Measurements from ENCODE around the gene SCO2.

Gene SCO2

DNA sequence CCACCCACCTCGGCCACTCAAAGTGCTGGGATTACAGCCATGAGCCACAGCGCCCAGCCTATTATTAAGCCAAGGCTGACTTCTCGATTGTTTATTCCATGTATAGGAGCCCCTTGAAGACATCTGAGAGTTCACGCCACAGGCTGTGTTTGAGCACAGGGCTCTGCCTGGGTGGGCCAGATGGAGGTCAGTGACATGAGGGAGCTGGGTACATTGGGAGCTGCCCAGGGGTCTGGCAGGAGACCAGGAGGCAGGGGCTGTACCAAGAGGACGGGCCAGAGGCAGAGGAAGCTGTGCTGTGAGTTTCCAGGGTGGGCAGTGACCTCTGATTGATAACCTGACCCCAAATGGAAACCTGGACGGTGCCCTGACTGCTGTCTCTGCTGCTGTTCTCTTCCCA, 23.3 kb downstream of the SCO2 start:
- Histone ChIP-seq H3K9me3 (no peaks in the 10 kb centered on the region), H3K27me3 (ENCODE audit: low read depth) (no peaks in the 10 kb centered on the region), H3K4me3 (no peak overlapping the region), H3K36me3 (replicated peaks) (peaks cover 29% of the 10 kb centered on the region), H3K4me1 (peaks cover 5% of the 10 kb centered on the region; the same call in 1 of the 2 replicates)
- DNase-seq (ENCODE audit: low spot score in 2 of 2), result no peak
- in situ Hi-C loops (cut with MboI; ENCODE audit: low sequenced_read_pairs), result no loop called here

DNA sequence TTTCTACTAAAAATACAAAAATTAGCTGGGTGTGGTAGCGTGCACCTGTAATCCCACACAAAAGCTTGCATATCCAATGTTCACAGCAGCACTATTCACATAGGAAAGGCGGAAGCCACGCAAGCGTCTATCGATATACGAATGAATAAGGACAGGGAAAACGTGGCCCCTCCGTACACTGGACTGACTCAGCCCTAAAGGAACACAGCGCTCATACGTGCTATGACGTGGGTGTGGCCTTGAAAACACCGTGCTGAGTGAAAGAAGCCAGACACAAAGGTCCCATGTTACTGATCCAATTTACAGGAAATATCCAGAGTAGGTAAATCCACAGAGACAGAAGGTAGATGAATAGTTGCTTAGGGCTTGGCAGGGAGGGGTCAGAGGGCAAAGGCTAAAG, 24.9 kb downstream of the SCO2 start:
- Histone ChIP-seq H3K4me3 (no peak overlapping the region), H3K4me1 (peaks cover 5% of the 10 kb centered on the region; the same call in 1 of the 2 replicates), H3K36me3 (replicated peaks) (peaks cover 21% of the 10 kb centered on the region), H3K9me3 (no peaks in the 10 kb centered on the region), H3K27me3 (ENCODE audit: low read depth) (no peaks in the 10 kb centered on the region)
- no peak for DNase-seq (ENCODE audit: low spot score in 2 of 2)
- in situ Hi-C loops (cut with MboI; ENCODE audit: low sequenced_read_pairs), result no loop called here

DNA sequence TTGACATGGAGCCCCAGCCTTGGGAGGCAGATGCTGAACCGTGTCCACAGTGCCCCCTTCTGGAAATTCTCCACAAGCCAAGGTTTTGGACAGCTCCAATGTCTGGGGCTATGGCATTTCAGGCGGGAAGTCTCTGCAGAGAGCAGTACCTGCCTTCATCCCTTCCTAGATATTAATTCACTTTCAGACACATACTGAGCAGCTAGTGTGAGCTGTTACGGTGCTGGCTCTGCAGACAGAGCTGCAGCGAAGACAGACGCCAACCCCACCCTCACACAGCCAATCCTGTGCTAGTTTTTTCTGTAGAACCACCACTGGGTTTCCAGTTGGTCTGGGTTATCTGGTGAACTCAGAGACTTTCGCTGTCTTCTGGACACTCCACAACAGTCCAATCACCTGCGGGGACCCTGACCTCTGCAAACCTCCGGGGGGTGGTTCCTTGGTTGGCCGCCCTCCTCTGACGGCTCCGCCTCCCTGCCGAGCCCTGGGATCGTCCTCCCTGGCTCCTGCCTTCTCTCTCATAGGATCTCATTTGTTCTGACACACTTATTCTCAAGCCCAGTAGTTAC, 27.0 kb downstream of the SCO2 start:
- H3K36me3 ChIP-seq (replicated peaks), result peaks cover 8% of the 10 kb centered on the region; the same call in 1 of the 2 replicates
- no peaks in the 10 kb centered on the region for H3K27me3 ChIP-seq (ENCODE audit: low read depth)
- peak; percentile 51 to 84 for DNase-seq (ENCODE audit: low spot score in 2 of 2)
- H3K9me3 ChIP-seq, result no peaks in the 10 kb centered on the region
- no peak overlapping the region for H3K4me3 ChIP-seq
- peaks cover 5% of the 10 kb centered on the region; the same call in 1 of the 2 replicates for H3K4me1 ChIP-seq
- in situ Hi-C loops (cut with MboI; ENCODE audit: low sequenced_read_pairs), result no loop called here

DNA sequence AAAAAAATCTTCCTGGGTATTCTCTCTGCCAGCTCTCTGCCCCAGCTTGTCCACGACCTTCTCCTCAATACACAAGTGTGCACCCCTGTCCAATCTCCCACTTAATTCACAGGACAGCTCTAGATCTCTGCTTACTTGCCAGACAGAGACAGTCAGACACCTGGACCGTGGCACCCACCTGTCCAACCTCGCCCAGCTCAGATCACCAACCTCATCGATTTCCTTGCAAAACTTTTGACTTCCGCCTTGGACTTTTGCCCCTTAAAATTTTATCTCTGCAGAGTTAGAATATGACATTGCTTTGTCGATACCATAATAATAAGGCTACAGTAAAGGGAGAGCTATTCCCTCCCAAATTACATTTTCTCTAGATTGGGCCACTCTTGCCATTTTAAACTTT, 28.3 kb downstream of the SCO2 start:
- DNase-seq (ENCODE audit: low spot score in 2 of 2), result no peak
- peaks cover 5% of the 10 kb centered on the region; the same call in 1 of the 2 replicates for H3K4me1 ChIP-seq
- no peaks in the 10 kb centered on the region for H3K9me3 ChIP-seq
- in situ Hi-C loops (cut with MboI; ENCODE audit: low sequenced_read_pairs), result no loop called here
- no peaks in the 10 kb centered on the region for H3K36me3 ChIP-seq (replicated peaks)
- no peaks in the 10 kb centered on the region for H3K27me3 ChIP-seq (ENCODE audit: low read depth)
- H3K4me3 ChIP-seq, result no peak overlapping the region

DNA sequence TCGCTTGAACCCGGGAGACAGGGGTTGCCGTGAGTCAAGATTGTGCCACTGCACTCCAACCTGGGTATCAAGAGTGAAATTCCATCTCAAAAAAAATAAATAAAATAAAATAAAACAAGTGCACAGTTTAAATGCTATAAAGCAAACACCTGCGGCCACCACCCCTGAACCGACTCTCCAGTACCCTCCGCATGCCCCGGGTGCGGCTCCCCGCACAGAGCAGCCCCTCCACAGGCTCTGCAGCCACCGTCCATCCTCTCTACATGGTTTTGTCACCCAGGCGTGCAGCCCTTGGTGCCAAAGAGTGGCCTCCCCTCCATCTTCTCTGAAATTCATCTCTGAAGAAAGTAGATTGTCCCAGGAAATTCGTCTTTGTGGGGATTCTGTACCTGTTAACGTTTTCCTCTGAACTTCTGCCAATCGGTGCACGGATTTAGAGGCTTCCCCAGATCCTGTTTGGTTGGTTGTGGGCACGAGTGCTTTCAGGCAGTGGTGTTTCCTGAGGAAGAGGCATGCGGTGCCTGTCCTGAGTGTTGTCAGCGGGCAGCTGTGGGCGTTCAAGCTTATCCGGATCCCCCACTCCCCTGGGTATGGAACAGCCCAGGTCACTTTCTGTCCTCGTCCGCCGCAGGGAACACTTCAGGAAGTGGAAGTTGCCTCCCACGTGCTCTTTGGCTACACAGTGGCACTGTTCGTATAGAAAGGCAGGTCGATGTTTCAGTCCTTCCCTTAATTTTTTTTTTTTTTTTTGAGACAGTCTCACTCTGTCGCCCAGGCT, 34.7 kb downstream of the SCO2 start:
- no peaks in the 10 kb centered on the region for H3K4me1 ChIP-seq

DNA sequence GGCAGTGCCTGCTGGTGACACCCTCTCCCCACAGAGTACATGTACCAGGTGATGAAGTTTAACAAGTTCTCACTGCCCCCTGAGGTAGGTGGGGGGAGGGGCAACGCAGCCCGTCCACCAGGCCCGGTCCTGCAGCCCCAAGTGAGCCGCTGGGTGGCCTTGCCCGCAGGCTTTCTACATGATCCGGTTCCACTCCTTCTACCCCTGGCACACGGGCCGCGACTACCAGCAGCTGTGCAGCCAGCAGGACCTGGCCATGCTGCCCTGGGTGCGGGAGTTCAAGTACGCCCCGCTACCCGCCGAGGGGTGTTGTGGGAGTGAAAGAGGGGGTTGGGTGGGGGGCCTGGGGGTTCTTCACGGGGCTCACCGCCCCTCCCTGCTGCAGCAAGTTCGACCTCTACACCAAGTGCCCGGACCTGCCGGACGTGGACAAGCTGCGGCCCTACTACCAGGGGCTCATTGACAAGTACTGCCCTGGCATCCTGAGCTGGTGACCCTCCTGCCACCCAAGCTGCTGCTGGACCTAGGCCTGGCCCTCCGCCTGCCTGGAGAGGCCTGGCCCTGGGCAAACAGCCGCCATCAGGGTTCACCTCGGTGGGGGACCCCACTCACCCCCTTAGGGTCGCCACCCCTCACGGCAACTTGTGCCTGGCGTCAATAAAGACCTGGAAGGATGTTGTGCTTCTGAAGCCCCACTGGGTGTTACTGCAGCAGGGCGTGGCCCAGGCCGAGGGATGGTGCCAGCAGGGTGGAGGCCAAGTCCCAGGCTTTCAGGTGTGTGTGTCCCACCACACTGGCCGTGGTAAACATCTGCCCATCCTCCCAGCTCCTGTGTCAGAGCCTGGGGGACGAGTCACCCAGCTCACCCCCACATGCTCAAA, 35.8 kb downstream of the SCO2 start:
- H3K27me3 ChIP-seq (ENCODE audit: low read depth), result no peaks in the 10 kb centered on the region
- in situ Hi-C loops (cut with MboI; ENCODE audit: low sequenced_read_pairs), result no loop called here
- no peak for DNase-seq (ENCODE audit: low spot score in 2 of 2)

More for the DNA sequence above, 34.7 kb downstream of the SCO2 start:
- no peaks in the 10 kb centered on the region for H3K36me3 ChIP-seq (replicated peaks)
- no peak for DNase-seq (ENCODE audit: low spot score in 2 of 2)
- no peak overlapping the region for H3K4me3 ChIP-seq
- in situ Hi-C loops (cut with MboI; ENCODE audit: low sequenced_read_pairs), result no loop called here
- H3K27me3 ChIP-seq (ENCODE audit: low read depth), result no peaks in the 10 kb centered on the region
- H3K9me3 ChIP-seq, result no peaks in the 10 kb centered on the region

DNA sequence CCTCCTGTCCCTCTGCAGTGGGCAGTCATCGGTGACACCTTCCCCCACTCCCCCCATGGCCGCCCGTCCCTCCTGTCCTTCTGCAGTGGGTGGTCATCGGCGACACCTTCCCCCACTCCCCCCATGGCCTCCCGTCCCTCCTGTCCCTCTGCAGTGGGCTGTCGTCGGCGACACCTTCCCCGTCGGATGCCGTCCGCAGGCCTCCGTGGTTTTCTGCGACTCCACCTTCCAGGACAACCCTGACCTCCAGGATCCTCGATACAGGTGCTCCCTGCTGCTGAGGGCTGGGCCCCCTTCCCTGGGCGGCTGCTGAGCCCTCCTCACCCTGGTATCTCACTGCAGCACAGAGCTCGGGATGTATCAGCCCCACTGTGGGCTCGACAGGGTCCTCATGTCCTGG, 36.5 kb downstream of the SCO2 start:
- Histone ChIP-seq H3K4me3 (no peak overlapping the region), H3K27me3 (ENCODE audit: low read depth) (no peaks in the 10 kb centered on the region), H3K9me3 (no peaks in the 10 kb centered on the region), H3K4me1 (no peaks in the 10 kb centered on the region), H3K36me3 (replicated peaks) (no peaks in the 10 kb centered on the region; the same call in 1 of the 2 replicates)
- no peak for DNase-seq (ENCODE audit: low spot score in 2 of 2)
- in situ Hi-C loops (cut with MboI; ENCODE audit: low sequenced_read_pairs), result no loop called here

More for the DNA sequence above, 35.8 kb downstream of the SCO2 start:
- no peaks in the 10 kb centered on the region for H3K9me3 ChIP-seq
- no peaks in the 10 kb centered on the region for H3K4me1 ChIP-seq
- no peak overlapping the region for H3K4me3 ChIP-seq
- H3K36me3 ChIP-seq (replicated peaks), result no peaks in the 10 kb centered on the region

DNA sequence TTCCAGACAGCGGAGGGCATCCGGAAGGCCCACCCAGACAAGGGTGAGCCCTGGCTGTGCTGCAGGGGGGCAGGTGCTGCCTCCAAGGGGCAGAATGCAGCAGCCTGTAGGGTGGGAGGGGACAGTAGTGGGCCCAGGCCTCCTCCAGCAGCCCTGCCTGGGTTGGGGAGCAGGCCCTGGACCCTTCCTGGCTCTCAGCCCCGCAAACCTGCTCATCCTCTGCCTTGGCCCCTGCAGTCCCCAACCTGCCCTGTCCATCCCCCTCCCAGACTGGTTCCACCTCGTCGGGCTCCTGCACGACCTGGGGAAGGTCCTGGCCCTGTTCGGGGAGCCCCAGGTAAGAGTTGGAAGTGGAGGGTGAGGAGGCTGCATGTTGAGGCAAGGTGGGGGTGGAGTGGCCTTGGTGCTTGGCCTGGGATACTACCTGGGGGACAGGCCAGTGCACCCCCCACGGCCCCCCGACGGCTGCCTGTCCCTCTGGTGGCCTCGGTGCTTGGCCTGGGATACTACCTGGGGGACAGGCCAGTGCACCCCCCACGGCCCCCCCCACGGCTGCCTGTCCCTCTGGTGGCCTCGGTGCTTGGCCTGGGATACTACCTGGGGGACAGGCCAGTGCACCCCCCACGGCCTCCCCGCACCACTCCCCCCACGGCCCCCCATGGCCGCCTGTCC, 37.3 kb downstream of the SCO2 start:
- DNase-seq (ENCODE audit: low spot score in 2 of 2), result no peak
- Histone ChIP-seq H3K4me1 (no peaks in the 10 kb centered on the region), H3K9me3 (no peaks in the 10 kb centered on the region), H3K36me3 (replicated peaks) (no peaks in the 10 kb centered on the region; the same call in 1 of the 2 replicates), H3K27me3 (ENCODE audit: low read depth) (no peaks in the 10 kb centered on the region), H3K4me3 (no peak overlapping the region)
- in situ Hi-C loops (cut with MboI; ENCODE audit: low sequenced_read_pairs), result no loop called here

DNA sequence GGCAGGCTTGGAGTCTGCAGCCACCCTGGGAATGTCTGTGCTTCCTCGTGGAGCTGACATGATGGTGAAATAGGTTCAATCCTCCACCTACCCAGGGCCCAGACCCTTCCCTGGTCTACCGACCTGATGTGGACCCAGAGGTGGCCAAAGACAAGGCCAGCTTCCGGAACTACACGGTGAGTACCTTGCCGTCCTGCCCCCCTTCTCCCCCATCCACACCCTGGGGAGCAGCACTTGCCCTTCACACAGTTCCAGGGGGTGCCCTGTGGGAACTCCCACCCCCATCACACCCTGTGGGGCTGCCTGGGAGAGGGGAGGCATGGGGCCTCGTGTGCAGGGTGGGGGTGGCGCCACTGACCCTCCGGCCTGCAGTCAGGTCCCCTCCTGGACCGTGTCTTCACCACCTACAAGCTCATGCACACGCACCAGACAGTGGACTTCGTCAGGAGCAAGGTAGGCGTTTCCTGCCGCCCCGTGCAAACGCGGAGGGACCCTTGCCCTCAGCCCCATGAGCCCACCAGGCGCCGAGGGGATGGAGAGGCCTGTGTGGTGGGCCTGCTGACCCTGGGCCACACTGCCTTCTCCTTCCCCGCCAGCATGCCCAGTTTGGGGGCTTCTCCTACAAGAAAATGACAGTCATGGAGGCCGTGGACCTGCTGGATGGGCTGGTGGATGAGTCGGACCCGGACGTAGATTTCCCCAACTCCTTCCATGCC, 38.0 kb downstream of the SCO2 start:
- in situ Hi-C loops (cut with MboI; ENCODE audit: low sequenced_read_pairs), result no loop called here
- Histone ChIP-seq H3K4me1 (no peaks in the 10 kb centered on the region), H3K36me3 (replicated peaks) (no peaks in the 10 kb centered on the region; the same call in 1 of the 2 replicates), H3K4me3 (no peak overlapping the region), H3K9me3 (no peaks in the 10 kb centered on the region), H3K27me3 (ENCODE audit: low read depth) (no peaks in the 10 kb centered on the region)
- no peak for DNase-seq (ENCODE audit: low spot score in 2 of 2)

DNA sequence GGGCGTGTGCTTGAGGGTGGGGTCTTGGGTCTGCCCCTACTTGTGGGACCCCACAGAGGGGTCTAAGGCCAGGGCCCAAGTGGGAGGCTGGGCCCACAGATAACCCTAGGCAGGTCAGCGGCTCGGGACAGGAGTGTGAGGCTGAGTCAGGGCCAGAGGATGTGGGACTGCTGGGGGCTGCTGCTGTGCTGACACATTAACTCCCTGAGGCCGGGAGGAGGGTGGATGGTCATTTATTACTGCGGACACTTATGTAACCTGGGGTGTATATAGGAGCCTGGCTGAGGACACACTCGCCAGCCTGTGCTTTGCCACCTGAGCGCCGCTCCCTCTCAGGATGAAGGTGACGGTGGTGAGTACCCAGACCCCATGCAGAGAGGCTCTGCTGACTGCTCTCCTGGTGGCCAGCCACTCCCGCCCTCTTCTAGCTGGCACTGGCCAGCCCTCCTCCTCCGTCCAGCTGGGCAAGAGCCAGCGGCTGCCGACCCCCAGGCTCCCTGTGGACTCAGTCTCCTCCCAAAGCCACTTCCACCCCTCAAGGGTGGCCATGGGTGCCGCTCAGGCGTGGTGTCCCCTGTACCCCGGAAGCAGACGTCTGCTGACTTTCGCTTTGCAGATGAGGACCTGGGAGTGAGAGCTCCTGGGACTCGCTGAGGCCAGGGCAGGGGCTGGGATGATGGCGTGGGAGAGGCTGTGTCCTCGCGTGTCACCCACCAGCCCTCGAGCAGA, 38.7 kb downstream of the SCO2 start, which contains the start of gene MIOX:
MIOX (plus strand) TSS at position 299 of the 729 bp plus-strand sequence; CDS start at position 338, 39 bp downstream.
- DNase-seq (ENCODE audit: low spot score in 2 of 2), result no peak
- H3K9me3 ChIP-seq, result no peaks in the 10 kb centered on the region
- no peaks in the 10 kb centered on the region for H3K4me1 ChIP-seq
- in situ Hi-C loops (cut with MboI; ENCODE audit: low sequenced_read_pairs), result no loop called here
- H3K4me3 ChIP-seq, result no peak within 1 kb of the TSS
- no peaks in the 10 kb centered on the region for H3K27me3 ChIP-seq (ENCODE audit: low read depth)
- H3K36me3 ChIP-seq (replicated peaks), result no peaks in the 10 kb centered on the region; the same call in 1 of the 2 replicates

DNA sequence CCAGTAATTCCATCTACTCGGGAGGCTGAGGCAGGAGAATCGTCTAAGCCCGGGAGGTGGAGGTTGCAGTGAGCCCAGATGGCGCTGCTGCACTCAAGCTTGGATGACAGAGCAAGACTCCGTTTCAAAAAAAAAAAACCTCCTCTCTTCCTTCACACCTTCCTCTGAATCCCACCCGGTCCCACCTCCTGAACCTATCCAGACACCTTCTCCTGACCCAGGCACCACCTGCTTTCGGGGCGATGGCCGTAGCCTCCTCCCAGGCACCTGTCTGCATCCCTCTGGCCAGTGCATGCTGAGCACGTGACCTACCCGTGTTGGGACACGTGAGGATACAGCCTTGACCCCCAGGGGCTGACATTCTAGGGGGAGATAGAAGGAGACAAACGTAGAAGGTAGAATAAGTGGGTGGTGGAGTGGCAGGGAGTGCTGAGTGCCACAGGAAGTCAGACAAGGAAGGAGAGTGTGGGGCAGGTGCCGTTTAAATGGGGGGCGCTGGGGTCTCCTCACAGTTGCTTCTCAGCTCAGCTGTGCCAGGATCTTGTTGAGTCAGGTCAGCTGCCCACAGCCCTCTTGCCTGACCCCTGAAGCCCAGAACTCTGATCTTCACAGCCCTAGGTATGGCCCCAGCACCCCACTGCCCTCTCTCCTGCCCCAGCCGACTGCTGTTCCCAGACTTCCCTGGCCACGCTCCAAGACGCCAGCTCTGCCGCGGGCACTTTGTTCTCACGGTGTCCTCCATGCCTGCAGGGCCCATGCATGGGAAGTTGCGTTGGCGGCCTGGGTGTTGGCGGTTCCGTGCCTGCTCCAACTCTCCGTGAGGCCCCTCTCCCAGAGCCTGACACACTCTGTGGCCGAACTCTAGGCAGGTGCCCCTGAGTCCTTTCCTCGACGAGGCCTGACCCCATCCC, 39.9 kb downstream of the SCO2 start:
- DNase-seq (ENCODE audit: low spot score in 2 of 2), result peak in 1 of 2 experiments; percentile 32
- no peak overlapping the region for H3K4me3 ChIP-seq
- in situ Hi-C loops (cut with MboI; ENCODE audit: low sequenced_read_pairs), result no loop called here
- no peaks in the 10 kb centered on the region for H3K27me3 ChIP-seq (ENCODE audit: low read depth)
- H3K4me1 ChIP-seq, result no peaks in the 10 kb centered on the region
- no peaks in the 10 kb centered on the region; the same call in 1 of the 2 replicates for H3K36me3 ChIP-seq (replicated peaks)
- H3K9me3 ChIP-seq, result no peaks in the 10 kb centered on the region
